Putamen (tissue), 1 donor: ENCODE results near the gene PRR29.
"Not testable (repeated sequence)": the region's sequence is repeated elsewhere in the genome, so short reads cannot be mapped to it uniquely, and the experiment has no call there.

ENCODE experiments used
- DNase-seq: peaks from one replicate; pipeline ENCODE4 v3.0.0-alpha.2; 2016; ENCODE audit warnings: low spot score

PRR29 gene

GRCh38 chr17:64015447-64015846 is 17.3 kb downstream of the PRR29 start:
- DNase-seq, result no peak

GRCh38 chr17:64016231-64016784 is 18.2 kb downstream of the PRR29 start:
- no peak for DNase-seq

- no peak for DNase-seq
Measured at GRCh38 chr17:64016974-64017373, 18.8 kb downstream of the PRR29 start.

- no peak for DNase-seq
Measured at GRCh38 chr17:64017381-64017980, 19.3 kb downstream of the PRR29 start.

- DNase-seq, result not testable (repeated sequence)
Measured at GRCh38 chr17:64019551-64019961, 21.4 kb downstream of the PRR29 start.

GRCh38 chr17:64020056-64020766 is 22.1 kb downstream of the PRR29 start, which contains the start of gene ICAM2:
Gene ICAM2, minus strand, starts transcription at chr17:64020633. Its CDS starts 13,942 bp downstream, at chr17:64006691.
- no peak for DNase-seq

GRCh38 chr17:64022611-64023063 is 24.5 kb downstream of the PRR29 start:
- no peak for DNase-seq

- no peak for DNase-seq
Measured at GRCh38 chr17:64024215-64024654, 26.1 kb downstream of the PRR29 start.

GRCh38 chr17:64024781-64025731 is 26.9 kb downstream of the PRR29 start:
- DNase-seq, result no peak

GRCh38 chr17:64025732-64026294 is 27.7 kb downstream of the PRR29 start:
- peak; percentile 19 for DNase-seq

GRCh38 chr17:64028874-64029464 is 30.8 kb downstream of the PRR29 start:
- DNase-seq, result peak; percentile 21

GRCh38 chr17:64032081-64032480 is 33.9 kb downstream of the PRR29 start:
- no peak for DNase-seq

GRCh38 chr17:64036198-64036922 is 38.2 kb downstream of the PRR29 start:
- DNase-seq, result no peak

GRCh38 chr17:64037180-64037579 is 39.0 kb downstream of the PRR29 start:
- DNase-seq, result no peak

- DNase-seq, result no peak
Measured at GRCh38 chr17:64037802-64038201, 39.7 kb downstream of the PRR29 start.

GRCh38 chr17:64038331-64039105 is 40.4 kb downstream of the PRR29 start:
- no peak for DNase-seq

- no peak for DNase-seq
Measured at GRCh38 chr17:64039106-64039400, 40.9 kb downstream of the PRR29 start.

GRCh38 chr17:64040206-64040605 is 42.1 kb downstream of the PRR29 start:
- DNase-seq, result no peak

GRCh38 chr17:64041912-64042311 is 43.8 kb downstream of the PRR29 start:
- no peak for DNase-seq
